Suprapubic skin (tissue), 4 donors: Measurements from ENCODE around the gene MYO5C.

ENCODE experiments used
- EP300 ChIP-seq: sonication (generic); formaldehyde crosslinking; IDR thresholded peaks from one replicate; pipeline ENCODE4 v1.6.1; 2017; ENCODE audit warnings: antibody characterized with exemption
- POLR2A ChIP-seq, 2 donors: fragments of 450-650 bp; IDR thresholded peaks; one replicate each; pipeline ENCODE4 v1.6.1; 2017; ENCODE audit warnings: antibody characterized with exemption in 2 of 2, mild to moderate bottlenecking in 2 of 2, moderate library complexity in 2 of 2
- POLR2AphosphoS5 ChIP-seq, 3 donors: sonication (generic); formaldehyde crosslinking; IDR thresholded peaks; one replicate each; pipeline ENCODE4 v1.6.1; 2017; ENCODE audit warnings: antibody characterized with exemption in 3 of 3
- TF ChIP-seq, protein P1 (sequence below), 2 donors: fragments of 200-600 bp in 1 of 2; fragments of 450-650 bp in 1 of 2; sonication (generic) in 1 of 2; IDR thresholded peaks; one replicate each; pipeline ENCODE4 v1.5.1; 2016 to 2019; ENCODE audit warnings: antibody characterized with exemption in 2 of 2, mild to moderate bottlenecking in 1 of 2, moderate library complexity in 1 of 2

DNA sequence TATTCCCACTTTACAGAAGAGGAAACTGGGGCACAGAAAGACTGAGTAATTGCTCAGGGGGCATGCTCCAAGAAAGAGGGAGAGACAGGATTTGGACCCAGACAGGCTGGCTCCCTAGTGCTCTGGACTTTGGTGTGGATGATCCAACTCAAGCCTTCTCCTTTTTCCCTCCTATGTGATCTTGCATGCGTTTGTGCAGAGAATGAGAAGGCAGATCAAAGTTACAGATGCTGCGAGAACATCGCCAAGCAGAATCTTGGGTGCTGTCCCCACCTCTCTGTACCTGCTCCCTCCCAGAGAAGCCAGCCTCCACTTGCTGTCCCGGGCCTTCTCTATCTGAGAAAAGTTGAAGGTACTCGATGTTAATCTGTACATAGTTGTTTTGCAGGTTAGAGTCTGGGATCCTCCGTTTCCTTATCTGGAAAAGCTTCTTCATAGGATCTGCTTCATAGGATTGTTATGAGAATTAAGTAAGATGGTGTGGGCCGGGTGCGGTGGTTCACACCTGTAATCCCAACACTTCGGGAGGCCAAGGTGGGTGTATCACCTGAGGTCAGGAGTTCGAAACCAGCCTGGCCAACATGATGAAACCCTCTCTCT lies 114.7 kb downstream of the MYO5C start:
- TF ChIP-seq, protein P1, sequence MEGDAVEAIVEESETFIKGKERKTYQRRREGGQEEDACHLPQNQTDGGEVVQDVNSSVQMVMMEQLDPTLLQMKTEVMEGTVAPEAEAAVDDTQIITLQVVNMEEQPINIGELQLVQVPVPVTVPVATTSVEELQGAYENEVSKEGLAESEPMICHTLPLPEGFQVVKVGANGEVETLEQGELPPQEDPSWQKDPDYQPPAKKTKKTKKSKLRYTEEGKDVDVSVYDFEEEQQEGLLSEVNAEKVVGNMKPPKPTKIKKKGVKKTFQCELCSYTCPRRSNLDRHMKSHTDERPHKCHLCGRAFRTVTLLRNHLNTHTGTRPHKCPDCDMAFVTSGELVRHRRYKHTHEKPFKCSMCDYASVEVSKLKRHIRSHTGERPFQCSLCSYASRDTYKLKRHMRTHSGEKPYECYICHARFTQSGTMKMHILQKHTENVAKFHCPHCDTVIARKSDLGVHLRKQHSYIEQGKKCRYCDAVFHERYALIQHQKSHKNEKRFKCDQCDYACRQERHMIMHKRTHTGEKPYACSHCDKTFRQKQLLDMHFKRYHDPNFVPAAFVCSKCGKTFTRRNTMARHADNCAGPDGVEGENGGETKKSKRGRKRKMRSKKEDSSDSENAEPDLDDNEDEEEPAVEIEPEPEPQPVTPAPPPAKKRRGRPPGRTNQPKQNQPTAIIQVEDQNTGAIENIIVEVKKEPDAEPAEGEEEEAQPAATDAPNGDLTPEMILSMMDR (IDR thresholded peaks at IDR 0.05): no peak
- TF ChIP-seq EP300 (no peak), POLR2A (IDR thresholded peaks at IDR 0.05) (no peak), POLR2AphosphoS5 (IDR thresholded peaks at IDR 0.05) (no peak)
